B cell (primary cell): ENCODE data around the gene CADPS. TPM values are rescaled to one million over a fixed set of nuclear protein-coding genes. Genes with fewer than 3 reads are reported as not detected.

Experiments
- ATAC-seq: fragments of 200-7000 bp; cut with Tn5 transposase; one replicate; pipeline ENCODE4 v1.10.0; 2021; ENCODE audit warnings: low read depth, mild to moderate bottlenecking, moderate number of reproducible peaks, moderate library complexity
- CTCF ChIA-PET: fragments of 350-600 bp; sonication (Branson Sonifier 250); formaldehyde crosslinking; loops from one replicate; lab custom pipeline; 2021; ENCODE audit warnings: antibody characterized with exemption, inconsistent platforms; lab: Charles Lee
- POLR2A ChIA-PET: fragments of 350-600 bp; sonication (Branson Sonifier 250); formaldehyde crosslinking; loops from one replicate; lab custom pipeline; 2021; ENCODE audit warnings: antibody characterized with exemption; lab: Charles Lee
- DNase-seq: peaks from one replicate; pipeline ENCODE4 v3.0.0; 2013
- H2AFZ ChIP-seq: 2 replicates; pipeline ENCODE4 v1.6.1; 2012; ENCODE audit warnings: mild to moderate bottlenecking, low read depth, low read length; ENCODE audit not compliant: insufficient read depth, poor library complexity, severe bottlenecking
- H3K27ac ChIP-seq, 2 donors: 1 replicate in 1 of 2; 2 replicates in 1 of 2; pipeline ENCODE4 v1.5.1; 2012 to 2013; ENCODE audit warnings: low read length in 2 of 2, mild to moderate bottlenecking in 2 of 2, moderate library complexity in 1 of 2
- H3K27me3 ChIP-seq, 4 experiments: fragments of 200-600 bp in 1 of 4; sonication (generic) in 1 of 4; replicated peaks in 1 of 4; 1 replicate in 2 of 4; 2 replicates in 2 of 4; pipeline versions ENCODE4 v1.6.1 to v1.7.0; 2013 to 2016; ENCODE audit warnings: low read length in 3 of 4, mild to moderate bottlenecking in 2 of 4, mixed read lengths in 1 of 4, moderate library complexity in 1 of 4; ENCODE audit not compliant: insufficient read depth in 4 of 4, control insufficient read depth in 3 of 4; ENCODE audit errors: control extremely low read depth in 1 of 4
- H3K36me3 ChIP-seq, 2 experiments: replicated peaks in 1 of 2; 1 replicate in 1 of 2; 2 replicates in 1 of 2; pipeline versions ENCODE4 v1.6.1 to v1.7.1; 2013; ENCODE audit warnings: low read length in 1 of 2; ENCODE audit not compliant: insufficient read depth in 2 of 2, control insufficient read depth in 1 of 2; ENCODE audit errors: control extremely low read depth in 1 of 2, extremely low read depth in 1 of 2
- H3K4me1 ChIP-seq, 2 donors: fragments of 200-600 bp in 1 of 2; sonication (generic) in 1 of 2; 1 replicate in 1 of 2; 2 replicates in 1 of 2; pipeline versions ENCODE4 v1.5.1 to v1.6.1; 2013 to 2017; ENCODE audit warnings: low read length in 2 of 2; ENCODE audit not compliant: control insufficient read depth in 2 of 2, insufficient read depth in 2 of 2
- H3K4me2 ChIP-seq: replicated peaks from 2 replicates; pipeline ENCODE3; 2012; ENCODE audit warnings: mild to moderate bottlenecking, low read depth, low read length; ENCODE audit not compliant: poor library complexity, severe bottlenecking
- H3K4me3 ChIP-seq, 5 experiments: fragments of 200-600 bp in 1 of 5; sonication (generic) in 1 of 5; 1 replicate in 3 of 5; 2 replicates in 2 of 5; pipeline versions ENCODE4 v1.5.1 to v1.7.0; 2011 to 2016; ENCODE audit warnings: low read length in 4 of 5, mild to moderate bottlenecking in 4 of 5, low read depth in 2 of 5, control low read depth in 1 of 5, moderate library complexity in 1 of 5; ENCODE audit not compliant: insufficient read depth in 1 of 5; ENCODE audit errors: control extremely low read depth in 1 of 5, extremely low read depth in 1 of 5
- H3K79me2 ChIP-seq: fragments of 200-600 bp; sonication (generic); one replicate; pipeline ENCODE4 v1.6.0; 2016; ENCODE audit warnings: low read length; ENCODE audit not compliant: control insufficient read depth, insufficient read depth
- H3K9ac ChIP-seq: fragments of 200-600 bp; sonication (generic); 2 replicates; pipeline ENCODE4 v1.6.1; 2017; ENCODE audit warnings: mild to moderate bottlenecking, low read length, moderate library complexity
- H3K9me3 ChIP-seq, 3 donors: one replicate each; pipeline versions ENCODE4 v1.6.1 to v1.7.1; 2013; ENCODE audit warnings: low read length in 2 of 3; ENCODE audit not compliant: control insufficient read depth in 2 of 3, insufficient read depth in 1 of 3; ENCODE audit errors: control extremely low read depth in 1 of 3
- H4K20me1 ChIP-seq: 2 replicates; pipeline ENCODE4 v1.6.0; 2012; ENCODE audit warnings: mild to moderate bottlenecking, low read length; ENCODE audit not compliant: insufficient read depth, control insufficient read depth, poor library complexity, severe bottlenecking
- H3K27ac Mint-ChIP-seq: one replicate; pipeline ENCODE4 v1.8.0; 2021; ENCODE audit warnings: mixed read lengths
- H3K27me3 Mint-ChIP-seq: one replicate; pipeline ENCODE4 v1.8.0; 2021; ENCODE audit warnings: mixed read lengths
- H3K4me1 Mint-ChIP-seq: one replicate; pipeline ENCODE4 v1.8.0; 2021; ENCODE audit warnings: mixed read lengths
- H3K4me3 Mint-ChIP-seq: one replicate; pipeline ENCODE4 v1.8.0; 2021; ENCODE audit warnings: mixed read lengths
- H3K9me3 Mint-ChIP-seq: one replicate; pipeline ENCODE4 v1.8.0; 2022; ENCODE audit warnings: mixed read lengths; ENCODE audit not compliant: insufficient read depth
- CTCF ChIP-seq: fragments of 200-600 bp; IDR thresholded peaks from one replicate; pipeline ENCODE4 v1.8.0; 2022; ENCODE audit warnings: antibody characterized with exemption, mild to moderate bottlenecking
- EZH2 ChIP-seq: IDR thresholded peaks from 2 replicates; pipeline ENCODE4 v1.6.1; 2012; ENCODE audit warnings: borderline replicate concordance, low read depth, mild to moderate bottlenecking, moderate library complexity, low read length; ENCODE audit not compliant: insufficient read depth, poor library complexity, severe bottlenecking
- WGBS: methylation state at CpG from one replicate; pipeline ENCODE4 v1.1.5; 2013; ENCODE audit warnings: missing lambda C conversion rate; ENCODE audit not compliant: insufficient coverage; 5-methylcytosine and 5-hydroxymethylcytosine counted together
- intact Hi-C: fragments of 100-400 bp; cut with micrococcal nuclease; formaldehyde crosslinking; loops from one replicate; pipeline ENCODE4 v1.10.0; 2022
- polyA plus RNA-seq: library from polyadenylated mRNA; depleted of rRNA; stranded (reverse); fragments of >200 nt; gene quantifications from 2 replicates; pipeline ENCODE4 v1.2.3, GENCODE V29; 2012
- total RNA-seq, 2 donors: library from RNA; stranded (reverse); fragments of 120-200 nt in 1 of 2; gene quantifications; 1 replicate in 1 of 2; 2 replicates in 1 of 2; pipeline versions ENCODE4 v1.2.3 to v1.2.4, GENCODE V29; 2013 to 2022

The CADPS gene
- total and polyA plus RNA-seq, 2 donors (not counting 1 experiment from before 2014, with no cell fraction given), result 0.16 to 0.22 TPM

GRCh38 chr3:62433396-62433795, 441.8 kb downstream of the CADPS start:
- Histone ChIP-seq H3K4me3 (no peak overlapping the region), H2AFZ (no peak overlapping the region), H3K27me3 (no peaks in the 10 kb centered on the region), H3K9ac (no peak overlapping the region), H4K20me1 (no peaks in the 10 kb centered on the region), H3K79me2 (no peaks in the 10 kb centered on the region), H3K36me3 (no peaks in the 10 kb centered on the region), H3K4me2 (no peak overlapping the region), H3K4me1 (no peaks in the 10 kb centered on the region), H3K27ac (no peak overlapping the region), H3K9me3 (no peaks in the 10 kb centered on the region)
- Mint-ChIP-seq H3K9me3 (no peaks in the 10 kb centered on the region), H3K4me3 (no peak overlapping the region), H3K27ac (no peak overlapping the region), H3K27me3 (peaks cover 4% of the 10 kb centered on the region), H3K4me1 (no peaks in the 10 kb centered on the region)
- ChIA-PET CTCF (no interaction called here), POLR2A (no interaction called here)
- DNase-seq (no peak), ATAC-seq (no peak)
- WGBS, result 60% methylated on average over 1 of the region's 8 CpGs
- intact Hi-C loops, result no loop called here
- TF ChIP-seq EZH2 (no peak), CTCF (no peak)

- H3K27ac Mint-ChIP-seq, result no peak overlapping the region
- Histone ChIP-seq H3K79me2 (no peaks in the 10 kb centered on the region), H3K9ac (no peak overlapping the region), H3K9me3 (no peaks in the 10 kb centered on the region), H3K4me2 (no peak overlapping the region), H4K20me1 (no peaks in the 10 kb centered on the region), H3K36me3 (no peaks in the 10 kb centered on the region), H3K27me3 (no peaks in the 10 kb centered on the region), H3K4me3 (no peak overlapping the region), H3K4me1 (no peaks in the 10 kb centered on the region), H3K27ac (no peak overlapping the region), H2AFZ (no peak overlapping the region)
- H3K27me3 Mint-ChIP-seq, result peaks cover 2% of the 10 kb centered on the region
- ChIA-PET POLR2A (no interaction called here), CTCF (no interaction called here)
- no peaks in the 10 kb centered on the region for H3K9me3 Mint-ChIP-seq
- no peak for TF ChIP-seq CTCF
- TF ChIP-seq EZH2, result no peak
- DNase-seq (no peak), ATAC-seq (no peak)
- intact Hi-C loops, result no loop called here
- H3K4me1 Mint-ChIP-seq, result no peaks in the 10 kb centered on the region
- H3K4me3 Mint-ChIP-seq, result no peak overlapping the region
- WGBS, result 100% methylated on average over 2 of the region's 10 CpGs
These were observed 454.0 kb downstream of the CADPS start for GRCh38 chr3:62421207-62421606.
